Cerebellar nuclear complex (tissue), 1 donor: ENCODE measurements around the gene PRKN.

ENCODE experiments used
- DNase-seq, 2 experiments: peaks; one replicate each; lab custom pipeline; 2025; lab: John Stamatoyannopoulos, UW

Gene PRKN

DNA sequence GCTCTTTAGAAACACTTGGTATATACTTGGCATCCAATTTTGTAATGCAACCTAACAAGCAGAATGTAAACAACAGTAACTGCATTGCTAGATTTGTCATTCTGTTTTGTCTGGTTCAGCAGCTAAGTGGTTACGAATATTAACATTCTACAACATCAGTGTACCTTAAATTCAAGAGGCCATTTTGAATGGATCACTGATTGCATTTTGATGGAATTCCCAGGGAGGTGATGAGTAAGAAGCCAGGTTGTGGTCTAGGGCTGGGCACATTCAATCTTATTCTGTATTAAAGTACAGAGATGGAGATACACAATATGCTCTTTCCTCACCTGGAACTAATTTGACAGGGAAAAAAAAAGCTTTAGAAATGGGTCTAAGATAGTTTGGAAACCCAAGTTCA, 483.5 kb downstream of the PRKN start:
- DNase-seq = no peak

GRCh38 chr6:162242915-162243314, 484.7 kb downstream of the PRKN start:
- DNase-seq = no peak

GRCh38 chr6:162239330-162239729, 488.2 kb downstream of the PRKN start:
- DNase-seq = no peak

- DNase-seq = no peak
These were observed 488.9 kb downstream of the PRKN start for GRCh38 chr6:162238675-162239074.

GRCh38 chr6:162237331-162237730, 490.2 kb downstream of the PRKN start:
- no peak for DNase-seq

DNA sequence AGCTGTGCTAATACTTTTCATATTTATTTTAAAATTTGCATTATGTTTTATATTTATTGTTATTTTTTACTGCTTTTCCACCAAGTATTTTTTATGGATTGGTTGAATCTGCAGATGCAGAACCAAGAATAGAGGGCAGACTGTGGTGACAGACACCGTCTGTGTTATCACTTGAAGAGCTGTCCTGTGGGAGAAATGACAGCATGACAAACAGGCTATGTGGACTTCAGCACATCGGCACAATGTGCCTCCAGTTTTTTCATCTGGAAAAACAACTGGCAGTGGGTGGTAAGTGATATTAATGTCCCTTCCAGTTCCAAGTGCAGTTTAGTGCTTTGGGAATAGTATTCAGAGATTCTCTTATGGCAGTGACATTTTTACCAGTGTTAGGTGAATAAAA, 492.9 kb downstream of the PRKN start:
- DNase-seq = no peak

DNA sequence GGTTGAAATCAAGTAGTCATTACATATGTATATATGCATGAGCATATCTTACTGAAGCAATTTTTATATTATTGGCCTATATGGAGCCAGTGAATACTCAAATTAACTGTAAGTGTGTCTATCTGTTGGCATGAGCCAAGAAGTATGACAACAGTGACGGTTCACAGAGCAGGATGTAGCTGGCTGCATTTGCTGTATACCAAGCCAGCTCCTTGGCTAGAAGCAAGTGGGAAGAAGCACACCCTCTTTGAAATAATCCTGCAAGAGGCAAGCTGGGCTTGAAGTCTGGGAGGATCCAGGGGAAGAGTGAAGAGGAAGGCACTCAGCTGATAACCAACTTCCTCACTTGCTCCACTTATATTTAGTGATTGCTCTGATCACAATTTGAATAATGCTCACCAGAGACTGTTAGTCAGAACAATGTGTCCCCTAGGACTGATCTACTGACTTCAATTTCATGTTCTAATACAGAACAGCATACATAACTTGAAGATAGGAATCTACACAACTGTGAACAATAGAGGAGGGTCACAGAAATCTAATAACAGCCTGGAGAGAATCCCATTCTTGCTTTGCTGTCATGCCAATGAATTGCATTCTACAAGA, 497.3 kb downstream of the PRKN start:
- no peak for DNase-seq

GRCh38 chr6:162229093-162229492, 498.5 kb downstream of the PRKN start:
- DNase-seq = no peak

GRCh38 chr6:162226803-162227202, 500.8 kb downstream of the PRKN start:
- no peak for DNase-seq

- DNase-seq = no peak
These were observed 505.0 kb downstream of the PRKN start for GRCh38 chr6:162222521-162222920.

DNA sequence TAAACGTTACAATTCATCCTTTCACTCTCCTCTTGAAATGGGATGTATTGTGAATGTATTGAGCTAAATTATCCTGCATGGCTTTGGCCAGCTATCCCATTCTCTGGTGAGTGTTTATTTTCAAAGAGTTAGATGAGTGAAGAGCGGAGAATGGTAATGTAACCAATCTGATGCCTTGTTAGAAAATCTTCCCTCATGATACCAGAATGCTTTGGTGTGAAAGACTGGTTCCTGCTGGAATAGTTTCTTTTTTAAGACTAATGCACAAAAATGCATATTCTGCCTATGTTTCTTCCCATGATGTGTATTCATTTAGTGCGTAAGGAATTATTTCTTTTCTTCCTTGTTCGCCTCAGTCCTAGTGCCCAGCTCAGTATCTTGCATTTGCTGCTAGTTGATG, 506.7 kb downstream of the PRKN start:
- DNase-seq = no peak

DNA sequence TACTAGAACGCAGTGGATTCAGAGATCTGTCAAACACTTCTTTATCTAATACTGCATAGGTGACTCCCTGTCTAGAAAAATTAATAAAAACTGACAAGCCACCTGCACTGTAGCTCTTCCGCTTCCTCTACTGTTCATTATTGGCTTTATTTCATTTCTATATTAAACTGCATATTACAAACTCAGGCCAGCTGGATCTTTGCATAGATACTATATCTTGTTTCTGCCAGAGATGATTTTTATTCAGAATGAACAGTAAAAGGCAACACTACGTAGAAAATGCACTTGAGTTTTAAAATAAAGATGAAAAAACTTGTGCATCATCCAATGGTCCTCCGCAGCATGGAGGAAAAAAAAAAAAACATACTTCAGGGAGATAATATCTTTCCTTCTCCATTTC, 508.3 kb downstream of the PRKN start:
- no peak for DNase-seq

- DNase-seq = no peak
These were observed 509.6 kb downstream of the PRKN start for GRCh38 chr6:162217811-162218493.

- DNase-seq = no peak
These were observed 510.5 kb downstream of the PRKN start for GRCh38 chr6:162217058-162217457.

DNA sequence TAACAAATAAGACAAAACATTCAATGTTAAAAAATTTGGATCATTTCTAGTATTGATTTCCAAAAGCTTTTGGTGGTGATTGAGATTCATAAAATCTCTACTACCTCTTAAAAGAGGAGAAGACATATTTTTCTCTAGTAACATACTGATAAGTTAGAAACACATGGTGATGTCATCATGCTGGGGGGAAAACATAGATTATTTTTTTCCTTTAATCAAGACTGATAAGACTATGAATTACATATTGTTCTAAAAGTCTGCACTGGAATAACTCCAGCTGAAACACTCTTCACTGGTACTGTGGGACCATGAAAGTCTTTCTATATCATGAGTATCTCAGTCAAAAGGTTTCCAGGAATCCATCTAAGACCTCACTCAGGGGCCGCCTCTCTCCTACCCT, 515.8 kb downstream of the PRKN start:
- DNase-seq = no peak

DNA sequence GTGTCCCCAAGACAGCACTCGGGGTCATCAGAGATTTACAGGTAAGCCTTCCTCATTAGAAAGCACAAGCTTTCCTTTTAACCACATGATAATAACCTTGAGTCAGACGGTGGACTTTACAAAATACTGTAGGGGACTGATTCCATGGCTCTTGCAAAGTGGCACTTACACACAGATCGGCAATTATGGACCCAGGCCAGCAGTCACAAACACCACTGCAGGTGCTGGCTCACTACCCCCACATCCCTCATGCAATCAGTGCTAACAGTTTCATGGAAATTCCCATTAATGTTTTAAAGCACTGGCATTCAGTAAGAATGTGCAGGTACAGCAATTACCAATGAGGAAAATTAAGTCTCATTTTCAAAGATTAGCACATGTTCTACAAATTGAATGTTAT, 516.5 kb downstream of the PRKN start:
- no peak for DNase-seq

DNA sequence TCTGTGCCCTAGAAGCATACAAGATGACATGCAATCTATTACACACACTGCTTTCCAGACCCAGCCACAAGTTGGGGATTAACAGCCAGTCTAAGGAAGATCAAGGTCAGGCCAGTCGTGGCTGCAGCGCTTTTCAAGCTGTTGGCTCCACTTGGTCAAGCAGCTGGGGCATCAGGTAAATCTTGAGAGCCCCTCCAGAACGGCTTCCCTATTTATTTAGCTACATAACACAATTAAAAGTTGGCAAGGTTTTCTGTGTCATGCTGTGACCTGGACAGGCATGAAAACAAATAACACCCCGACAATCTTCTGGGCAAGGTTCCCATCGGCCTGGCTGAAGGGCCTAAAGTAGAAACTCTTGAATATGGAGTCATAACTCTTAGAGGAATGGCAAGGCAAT, 524.3 kb downstream of the PRKN start:
- no peak for DNase-seq

DNA sequence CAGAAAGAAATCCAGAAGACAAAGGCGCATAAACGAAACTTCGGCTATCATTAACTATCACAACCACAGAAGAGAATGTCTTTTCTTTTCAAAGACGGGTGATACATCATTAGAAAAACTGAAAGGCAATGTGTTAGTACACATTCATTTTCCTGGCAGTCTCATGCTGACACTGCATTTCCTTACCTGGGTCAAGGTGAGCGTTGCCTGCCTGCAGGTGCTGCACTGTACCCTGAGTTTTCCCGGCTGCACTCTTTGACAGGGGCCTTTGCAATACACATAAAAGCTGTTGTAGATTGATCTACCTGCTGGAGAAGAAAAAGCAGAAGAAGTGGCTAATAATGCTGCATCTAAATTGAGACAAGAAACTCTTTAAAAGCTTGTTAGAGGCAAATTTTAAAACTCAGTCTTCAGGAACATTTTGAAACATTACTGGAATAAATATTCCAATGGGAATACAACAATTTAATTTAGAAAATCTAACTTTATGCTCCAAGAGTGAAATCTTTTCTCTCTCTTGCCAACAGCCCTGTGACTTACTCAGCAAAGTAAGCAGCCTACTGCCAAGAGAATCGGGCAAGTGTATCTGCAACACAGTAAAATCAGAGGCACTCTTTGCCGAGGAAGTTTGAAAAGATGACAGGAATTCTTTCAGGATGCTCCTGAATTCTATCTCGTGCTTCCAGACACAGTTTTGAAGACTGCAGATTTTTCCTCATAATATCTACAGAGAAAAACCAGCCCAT, 526.4 kb downstream of the PRKN start:
- DNase-seq = no peak

DNA sequence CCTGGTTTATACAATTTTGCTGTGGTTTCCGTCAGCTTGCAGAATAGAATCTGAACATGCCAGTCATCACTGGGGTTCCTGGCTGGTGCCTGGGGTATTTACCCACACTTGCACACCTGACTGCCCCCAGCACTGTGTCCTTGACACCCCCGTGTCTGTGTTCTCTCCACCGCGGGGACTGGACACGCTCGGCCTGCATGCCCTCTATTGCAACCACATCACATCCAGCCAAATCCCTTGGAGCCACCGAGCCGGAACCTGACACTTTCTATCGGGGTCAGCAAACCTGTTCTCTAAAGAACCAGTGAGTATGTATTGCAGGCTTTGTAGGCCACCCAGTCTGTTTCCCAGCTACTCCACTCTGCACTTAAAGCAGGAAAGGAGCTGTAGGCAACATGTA, 527.5 kb downstream of the PRKN start:
- no peak for DNase-seq

GRCh38 chr6:162198925-162199324, 528.6 kb downstream of the PRKN start:
- DNase-seq = no peak

GRCh38 chr6:162198076-162198475, 529.5 kb downstream of the PRKN start:
- no peak for DNase-seq

- DNase-seq = no peak
These were observed 532.1 kb downstream of the PRKN start for GRCh38 chr6:162195441-162195840.

DNA sequence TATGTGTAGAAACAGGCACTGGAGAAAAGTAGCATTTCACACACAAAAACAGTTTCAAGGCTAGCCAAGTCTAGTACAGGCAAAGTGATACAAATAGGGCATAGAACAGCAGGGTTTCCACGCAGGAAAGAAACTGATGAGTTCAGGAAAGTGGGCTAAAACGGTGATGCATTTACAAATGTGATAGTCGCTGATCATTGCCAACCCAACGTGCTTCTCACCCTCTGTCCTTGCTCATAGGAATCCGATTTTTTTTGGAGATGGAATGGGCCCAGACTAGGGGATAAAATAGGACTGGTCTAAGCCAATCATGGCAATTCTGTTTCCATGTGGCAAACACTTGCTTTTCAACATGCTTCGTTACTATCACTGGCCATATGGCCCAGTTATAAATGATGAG, 536.6 kb downstream of the PRKN start:
- DNase-seq = peak in 1 of 2 experiments; percentile 54
